MV-4-11 (cell line): ENCODE measurements around the gene LRRC58.
"Not testable (repeated sequence)": the region's sequence is repeated elsewhere in the genome, so short reads cannot be mapped to it uniquely, and the experiment has no call there.

ENCODE experiments used
- DNase-seq: peaks from one replicate; lab custom pipeline; 2025; lab: John Stamatoyannopoulos, UW

LRRC58 gene

GRCh38 chr3:120339362-120339761 lies 9.8 kb downstream of the LRRC58 start:
- DNase-seq: no peak

DNA sequence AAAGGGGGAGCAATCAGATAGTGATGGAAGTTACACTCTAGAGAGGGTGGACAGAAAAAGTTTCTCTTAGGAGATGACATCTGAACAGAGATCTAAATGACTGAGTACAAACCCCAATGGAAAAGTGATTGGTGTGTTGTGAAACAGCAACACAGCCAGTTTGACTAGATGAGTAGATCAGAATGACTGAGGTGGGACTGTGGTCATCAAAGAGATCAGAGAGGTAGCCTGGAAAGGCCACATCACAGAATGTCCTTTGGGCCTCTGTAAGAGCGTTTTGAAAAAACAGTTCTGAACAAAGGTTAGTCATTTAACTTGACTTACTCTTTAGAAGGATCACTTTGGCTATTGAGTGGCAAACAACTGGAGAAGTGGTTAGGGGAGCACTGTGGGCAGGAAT lies 10.6 kb downstream of the LRRC58 start:
- DNase-seq: no peak

DNA sequence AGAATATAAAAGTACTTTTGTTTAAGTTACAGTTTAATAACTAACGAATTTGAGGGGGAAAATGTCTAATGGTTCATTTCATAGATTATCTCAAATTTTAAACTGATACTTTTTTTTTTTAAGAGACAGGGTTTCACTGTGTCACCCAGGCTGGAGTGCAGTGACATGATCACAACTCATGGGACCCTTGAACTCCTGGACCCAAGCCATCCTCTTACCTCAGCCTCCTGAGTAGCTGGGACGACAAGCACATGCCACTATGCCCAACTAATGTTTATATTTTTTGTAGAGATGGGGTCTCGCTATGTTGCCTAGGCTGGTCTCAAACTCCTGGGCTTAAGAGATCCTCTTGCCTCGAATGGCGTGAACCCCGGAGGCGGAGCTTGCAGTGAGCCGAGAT lies 16.5 kb downstream of the LRRC58 start:
- no peak for DNase-seq

DNA sequence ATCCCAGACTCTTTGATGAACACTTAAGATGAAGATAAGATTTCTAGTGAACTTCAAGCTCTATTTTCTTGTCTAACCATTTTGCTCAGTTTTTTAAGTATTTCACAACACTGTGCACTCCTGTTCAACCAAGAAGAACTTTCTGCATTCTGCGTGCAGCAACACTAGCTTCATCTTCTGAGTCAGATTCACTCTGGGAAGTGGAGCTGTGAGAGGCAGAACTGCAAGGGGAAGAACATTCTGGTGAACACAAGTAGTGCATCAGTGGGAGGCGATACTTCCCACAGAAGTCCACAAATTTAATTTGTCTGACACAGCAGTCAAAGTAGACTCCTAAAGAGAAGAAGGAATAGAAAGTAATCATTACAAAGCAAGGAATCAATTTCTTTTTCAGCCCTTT lies 18.1 kb downstream of the LRRC58 start:
- peak; percentile 18 for DNase-seq

DNA sequence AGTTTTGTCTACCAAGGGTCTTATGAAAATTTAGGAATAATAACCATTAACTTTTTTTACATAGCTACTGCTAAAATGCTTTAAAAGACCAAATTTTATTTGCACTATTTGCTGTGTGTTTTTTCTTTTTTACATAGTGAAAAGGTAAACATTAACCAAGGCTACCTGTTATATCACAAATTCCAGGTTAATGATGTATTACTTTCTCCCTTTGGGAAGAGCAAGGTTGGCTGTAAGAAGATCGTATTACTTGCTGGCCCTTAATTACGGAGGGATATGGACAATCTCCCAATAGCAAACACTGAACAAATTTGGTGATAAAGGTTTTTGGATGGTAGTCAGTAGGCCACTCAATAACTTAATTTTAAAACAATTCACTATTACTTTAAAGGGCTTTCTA lies 22.4 kb downstream of the LRRC58 start:
- DNase-seq: no peak

- DNase-seq: peak; percentile 2
Measured at GRCh38 chr3:120324190-120324589, 25.0 kb downstream of the LRRC58 start.

- not testable (repeated sequence) for DNase-seq
Measured at GRCh38 chr3:120323761-120324160, 25.4 kb downstream of the LRRC58 start.

DNA sequence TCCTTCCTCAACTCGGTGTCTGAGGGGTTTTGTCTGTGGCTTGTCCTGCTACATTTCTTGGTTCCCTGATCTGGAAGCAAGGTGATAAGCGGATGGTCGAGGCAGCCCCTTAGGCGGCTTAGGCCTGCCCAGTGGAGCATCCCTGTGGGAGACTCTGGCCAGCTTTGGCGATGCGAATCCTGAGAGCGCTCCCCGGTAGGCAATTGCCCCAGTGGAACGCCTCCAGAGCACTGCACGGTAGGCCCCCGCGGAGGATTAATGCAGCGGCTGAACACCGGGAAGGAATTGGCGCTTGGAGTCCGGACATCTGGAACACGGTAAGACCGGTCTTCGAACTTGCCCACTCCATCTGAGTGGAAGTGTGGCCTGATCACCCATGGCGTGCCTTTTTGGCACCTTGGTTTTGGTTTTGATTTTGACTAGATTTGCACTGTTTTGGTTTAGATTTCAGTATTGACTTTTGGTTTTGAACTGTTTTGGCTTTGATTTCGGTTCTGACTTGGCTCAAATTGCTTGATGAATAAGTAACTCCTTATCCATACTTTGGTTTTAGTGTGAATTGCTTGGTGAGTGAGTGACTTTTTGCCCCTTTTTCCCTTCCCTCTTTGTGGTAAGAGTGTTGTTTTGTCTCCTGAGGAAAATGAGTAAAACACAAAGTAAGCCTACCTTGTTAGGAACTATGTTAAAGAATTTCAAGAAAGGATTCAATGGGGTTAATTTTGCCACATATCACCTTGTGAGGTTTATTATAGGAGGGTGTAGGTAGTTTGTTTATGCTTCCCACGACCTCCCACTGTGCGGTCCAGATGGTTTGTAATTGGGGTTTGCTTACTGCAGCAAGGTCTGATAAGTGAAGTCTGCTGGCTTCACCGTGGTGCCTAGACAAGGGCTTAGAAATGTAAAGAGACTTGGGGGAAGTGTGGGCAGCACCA lies 37.0 kb downstream of the LRRC58 start:
- no peak for DNase-seq

GRCh38 chr3:120306519-120307455 lies 42.4 kb downstream of the LRRC58 start:
- DNase-seq: no peak

GRCh38 chr3:120304616-120305015 lies 44.5 kb downstream of the LRRC58 start:
- DNase-seq: no peak

- DNase-seq: no peak
Measured at GRCh38 chr3:120302361-120302760, 46.8 kb downstream of the LRRC58 start.

DNA sequence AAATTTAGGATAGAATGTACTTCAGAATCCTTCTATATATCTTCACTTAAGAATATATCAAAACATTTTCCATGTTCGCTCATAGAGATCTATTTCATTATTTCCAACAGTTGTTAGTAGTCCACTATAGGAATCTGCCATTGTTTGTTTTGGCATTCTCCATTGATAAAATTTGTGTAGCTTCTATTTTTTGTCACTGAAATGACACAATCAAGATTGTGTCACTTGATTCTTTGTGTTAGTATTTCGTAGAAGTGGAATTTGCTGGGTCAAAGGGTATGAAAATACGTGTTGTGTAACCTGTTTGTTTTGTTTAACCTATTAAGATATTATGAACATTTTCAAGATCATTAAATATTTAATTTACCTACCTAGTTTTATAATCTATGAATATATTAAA lies 48.2 kb downstream of the LRRC58 start:
- no peak for DNase-seq

DNA sequence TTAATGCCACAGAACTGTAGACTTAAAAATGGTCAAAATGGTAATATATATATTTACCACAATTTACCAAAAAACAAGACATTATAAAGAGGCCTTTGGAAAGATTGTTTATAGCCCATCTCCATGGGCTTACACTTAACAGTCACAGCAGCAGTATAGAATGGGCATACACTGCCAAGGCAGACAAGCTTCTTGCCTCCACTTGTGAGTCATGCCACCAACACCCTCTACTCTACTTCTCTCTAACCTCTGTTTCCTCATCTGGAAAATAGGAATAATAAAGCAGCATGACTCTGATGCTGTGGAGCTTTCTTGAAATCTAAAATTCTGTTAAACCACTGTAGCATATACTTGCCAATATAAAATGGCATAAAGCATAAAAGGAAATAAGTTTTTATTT lies 49.8 kb downstream of the LRRC58 start:
- no peak for DNase-seq

DNA sequence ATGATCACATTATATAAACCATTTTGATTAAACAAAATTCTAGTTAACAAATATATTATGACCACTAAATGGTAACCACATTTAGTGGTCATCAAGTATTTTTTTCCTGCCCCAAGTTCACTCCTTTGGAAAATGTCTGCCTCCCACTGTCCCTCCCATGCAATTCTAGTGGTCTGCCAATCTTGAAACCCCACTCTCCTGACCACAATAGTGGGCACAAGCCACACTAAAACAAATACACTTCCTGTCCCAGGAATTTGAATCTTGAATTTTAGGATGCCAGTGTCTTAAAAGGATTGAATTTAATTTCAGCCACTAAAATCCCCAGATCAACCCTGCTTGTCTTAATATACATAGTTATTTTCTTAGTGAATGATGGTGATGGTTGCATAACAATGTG lies 50.2 kb downstream of the LRRC58 start:
- no peak for DNase-seq

DNA sequence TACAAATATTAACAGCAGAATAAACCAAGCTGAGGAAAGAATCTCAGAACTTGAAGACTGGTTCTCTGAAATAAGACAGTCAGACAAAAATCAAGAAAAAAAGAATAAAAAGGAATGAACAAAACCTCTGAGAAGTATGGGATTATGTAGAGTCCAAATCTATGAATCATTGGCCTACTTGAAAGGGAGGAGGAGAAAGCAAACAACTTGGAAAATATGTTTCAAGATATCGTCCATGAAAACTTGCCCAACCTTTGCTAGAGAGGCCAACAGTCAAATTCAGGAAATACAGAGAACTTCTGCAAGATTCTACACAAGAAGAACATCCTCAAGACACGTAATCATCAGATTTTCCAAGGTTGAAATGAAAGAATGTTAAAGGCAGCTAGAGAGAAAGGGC lies 57.6 kb downstream of the LRRC58 start:
- not testable (repeated sequence) for DNase-seq

DNA sequence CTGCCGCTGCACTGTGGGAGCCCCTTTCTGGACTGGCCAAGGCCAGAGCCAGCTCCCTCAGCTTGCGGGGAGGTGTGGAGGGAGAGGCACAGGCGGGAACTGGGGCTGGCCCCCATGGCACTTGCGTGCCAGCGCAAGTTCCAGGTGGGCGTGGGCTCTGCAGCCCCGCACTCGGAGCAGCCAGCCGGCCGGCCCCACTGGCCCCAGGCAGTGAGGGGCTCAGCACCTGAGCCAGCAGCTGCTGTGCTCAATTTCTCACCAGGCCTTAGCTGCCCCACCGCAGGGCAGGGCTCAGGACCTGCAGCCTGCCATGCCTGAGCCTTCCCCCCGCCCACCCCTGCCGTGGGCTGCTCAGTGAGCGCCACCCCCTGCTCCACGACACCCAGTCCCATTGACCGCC lies 59.5 kb downstream of the LRRC58 start:
- no peak for DNase-seq

DNA sequence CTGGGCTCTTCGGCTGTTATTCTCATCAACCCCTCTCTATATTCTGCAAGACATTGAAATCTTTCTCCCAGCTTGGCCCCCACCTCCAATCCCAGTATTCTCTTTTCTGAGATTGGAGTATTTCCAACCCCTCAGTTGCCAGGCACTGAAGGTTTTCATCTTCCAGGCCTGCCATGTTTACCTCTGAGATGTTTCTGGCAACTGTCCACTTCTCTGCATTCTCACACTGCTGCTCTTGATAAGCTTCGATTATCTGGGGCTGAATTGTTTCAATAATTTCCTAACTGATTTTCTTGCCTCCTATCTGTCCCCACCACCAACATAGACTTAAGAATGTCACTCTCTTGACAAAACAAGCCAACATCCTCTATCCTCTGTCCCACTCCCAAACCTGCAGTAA lies 62.7 kb downstream of the LRRC58 start:
- DNase-seq: no peak

DNA sequence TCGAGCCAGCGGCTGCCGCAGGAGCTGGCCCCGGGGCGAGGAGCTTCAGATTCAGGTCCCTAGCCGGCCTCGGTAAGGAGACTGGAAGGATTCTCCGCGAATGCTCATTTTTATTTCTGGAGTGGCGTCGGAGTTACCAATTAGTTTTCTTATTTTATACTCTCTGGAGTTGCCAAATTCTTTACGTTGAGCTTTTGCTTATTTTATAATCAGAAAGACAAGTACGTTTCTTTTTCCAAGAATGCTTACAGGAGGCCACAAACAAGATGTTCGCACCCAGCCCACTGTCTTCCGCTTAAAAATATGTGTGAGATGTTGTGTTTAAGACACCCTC lies 63.7 kb downstream of the LRRC58 start:
- no peak for DNase-seq

- no peak for DNase-seq
Measured at GRCh38 chr3:120284747-120285507, 64.2 kb downstream of the LRRC58 start, which contains the start of gene GPR156. GPR156 (minus strand) TSS chr3:120285222; CDS start chr3:120244098, 41,124 bp downstream.

GRCh38 chr3:120281261-120281660 lies 67.9 kb downstream of the LRRC58 start:
- DNase-seq: no peak

DNA sequence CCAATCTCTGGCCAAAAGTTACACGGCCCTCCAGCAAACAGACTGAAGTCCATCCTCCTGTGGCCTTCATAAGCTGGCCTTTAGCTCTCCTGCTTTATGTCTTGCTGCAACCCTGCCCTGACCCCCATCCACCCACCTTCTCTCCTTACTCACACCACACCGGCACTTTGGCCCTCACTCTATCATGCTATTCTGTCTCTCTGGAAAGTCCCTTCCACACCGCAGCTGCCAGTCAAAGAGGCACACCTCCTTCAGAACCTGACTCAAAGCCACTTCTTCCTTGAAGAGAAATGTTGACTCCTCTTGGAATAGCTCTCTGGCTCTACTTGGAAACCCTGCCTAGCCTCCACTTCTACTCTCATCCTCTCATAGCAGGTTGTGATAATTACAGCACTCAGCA lies 68.6 kb downstream of the LRRC58 start:
- DNase-seq: no peak

GRCh38 chr3:120280026-120280425 lies 69.1 kb downstream of the LRRC58 start:
- no peak for DNase-seq
